Mononuclear cell (primary cell): ENCODE data around the gene SERBP1. TPM values are rescaled to one million over a fixed set of nuclear protein-coding genes. Genes with fewer than 3 reads are reported as not detected.

Experiments
- H3K27me3 ChIP-seq: 2 replicates; pipeline ENCODE4 v1.6.0; 2011; ENCODE audit warnings: low read length, control low read depth; ENCODE audit not compliant: insufficient read depth
- H3K4me1 ChIP-seq: 2 replicates; pipeline ENCODE4 v1.5.1; 2011; ENCODE audit warnings: mild to moderate bottlenecking, low read length, control low read depth; ENCODE audit not compliant: insufficient read depth
- H3K4me3 ChIP-seq: 2 replicates; pipeline ENCODE4 v1.5.1; 2011; ENCODE audit warnings: mild to moderate bottlenecking, low read length, moderate library complexity
- H3K9me3 ChIP-seq: 2 replicates; pipeline ENCODE4 v1.5.1; 2011; ENCODE audit warnings: low read depth, mild to moderate bottlenecking, control low read depth, low read length
- total RNA-seq: library from RNA; depleted of rRNA; stranded (reverse); fragments of >200 nt; gene quantifications from one replicate; pipeline ENCODE4 v1.2.3, GENCODE V29; 2012

SERBP1 gene
- 124 TPM for total RNA-seq

- Histone ChIP-seq H3K4me3 (peak within 1 kb of the TSS; percentile 75), H3K27me3 (no peaks in the 10 kb centered on the region), H3K9me3 (no peaks in the 10 kb centered on the region), H3K4me1 (peaks cover 38% of the 10 kb centered on the region)
Observed at GRCh38 chr1:67430358-67431155, at the start of gene SERBP1. Gene SERBP1 (minus strand): TSS chr1:67430402. CDS start chr1:67430300, 102 bp downstream.

GRCh38 chr1:67479146-67479891, 49.1 kb upstream of the SERBP1 start:
- no peak overlapping the region for H3K4me3 ChIP-seq
- H3K27me3 ChIP-seq: no peaks in the 10 kb centered on the region
- no peaks in the 10 kb centered on the region for H3K4me1 ChIP-seq
- no peaks in the 10 kb centered on the region for H3K9me3 ChIP-seq

- no peaks in the 10 kb centered on the region for H3K27me3 ChIP-seq
- H3K4me1 ChIP-seq: no peaks in the 10 kb centered on the region
- no peaks in the 10 kb centered on the region for H3K9me3 ChIP-seq
- no peak overlapping the region for H3K4me3 ChIP-seq
Observed at GRCh38 chr1:67476906-67477305, 46.7 kb upstream of the SERBP1 start.

GRCh38 chr1:67476006-67476482, 45.8 kb upstream of the SERBP1 start:
- Histone ChIP-seq H3K27me3 (no peaks in the 10 kb centered on the region), H3K4me3 (no peak overlapping the region), H3K9me3 (no peaks in the 10 kb centered on the region), H3K4me1 (no peaks in the 10 kb centered on the region)

GRCh38 chr1:67472056-67472455, 41.9 kb upstream of the SERBP1 start:
- H3K4me3 ChIP-seq: no peak overlapping the region
- no peaks in the 10 kb centered on the region for H3K9me3 ChIP-seq
- no peaks in the 10 kb centered on the region for H3K4me1 ChIP-seq
- no peaks in the 10 kb centered on the region for H3K27me3 ChIP-seq

- Histone ChIP-seq H3K4me3 (no peak overlapping the region), H3K4me1 (no peaks in the 10 kb centered on the region), H3K27me3 (no peaks in the 10 kb centered on the region), H3K9me3 (no peaks in the 10 kb centered on the region)
Observed at GRCh38 chr1:67469431-67469830, 39.2 kb upstream of the SERBP1 start.

- Histone ChIP-seq H3K9me3 (no peaks in the 10 kb centered on the region), H3K4me1 (no peaks in the 10 kb centered on the region), H3K4me3 (no peak overlapping the region), H3K27me3 (no peaks in the 10 kb centered on the region)
Observed at GRCh38 chr1:67468066-67468718, 38.0 kb upstream of the SERBP1 start.

- no peaks in the 10 kb centered on the region for H3K9me3 ChIP-seq
- no peaks in the 10 kb centered on the region for H3K4me1 ChIP-seq
- no peaks in the 10 kb centered on the region for H3K27me3 ChIP-seq
- H3K4me3 ChIP-seq: no peak overlapping the region
Observed at GRCh38 chr1:67465375-67465774, 35.2 kb upstream of the SERBP1 start.

- no peaks in the 10 kb centered on the region for H3K27me3 ChIP-seq
- no peak overlapping the region for H3K4me3 ChIP-seq
- no peaks in the 10 kb centered on the region for H3K9me3 ChIP-seq
- no peaks in the 10 kb centered on the region for H3K4me1 ChIP-seq
Observed at GRCh38 chr1:67464746-67465145, 34.5 kb upstream of the SERBP1 start.

- Histone ChIP-seq H3K4me3 (no peak overlapping the region), H3K4me1 (no peaks in the 10 kb centered on the region), H3K27me3 (no peaks in the 10 kb centered on the region), H3K9me3 (no peaks in the 10 kb centered on the region)
Observed at GRCh38 chr1:67464058-67464457, 33.9 kb upstream of the SERBP1 start.

- Histone ChIP-seq H3K9me3 (no peaks in the 10 kb centered on the region), H3K27me3 (no peaks in the 10 kb centered on the region), H3K4me3 (no peak overlapping the region), H3K4me1 (no peaks in the 10 kb centered on the region)
Observed at GRCh38 chr1:67463298-67463955, 33.2 kb upstream of the SERBP1 start.

- Histone ChIP-seq H3K4me3 (no peak overlapping the region), H3K4me1 (no peaks in the 10 kb centered on the region), H3K27me3 (no peaks in the 10 kb centered on the region), H3K9me3 (no peaks in the 10 kb centered on the region)
Observed at GRCh38 chr1:67460676-67461500, 30.7 kb upstream of the SERBP1 start.

GRCh38 chr1:67459068-67459467, 28.9 kb upstream of the SERBP1 start:
- Histone ChIP-seq H3K9me3 (no peaks in the 10 kb centered on the region), H3K27me3 (no peaks in the 10 kb centered on the region)

GRCh38 chr1:67458663-67459062, 28.5 kb upstream of the SERBP1 start:
- no peaks in the 10 kb centered on the region for H3K27me3 ChIP-seq
- H3K4me3 ChIP-seq: no peak overlapping the region
- no peaks in the 10 kb centered on the region for H3K9me3 ChIP-seq
- H3K4me1 ChIP-seq: no peaks in the 10 kb centered on the region

More at GRCh38 chr1:67459068-67459467, 28.9 kb upstream of the SERBP1 start:
- Histone ChIP-seq H3K4me1 (no peaks in the 10 kb centered on the region), H3K4me3 (no peak overlapping the region)
